HG03025 (cell line): ENCODE results near the gene TBC1D22A.
"Not testable (repeated sequence)": the region's sequence is repeated elsewhere in the genome, so short reads cannot be mapped to it uniquely, and the experiment has no call there.

Source experiments
- ATAC-seq: cut with Tn5 transposase; IDR thresholded peaks from one replicate; pipeline ENCODE4 v1.9.1; 2021; ENCODE audit warnings: mild to moderate bottlenecking, moderate library complexity; ENCODE audit not compliant: unreplicated experiment, low FRiP score

TBC1D22A gene

GRCh38 chr22:47166446-47167016 lies 404.1 kb downstream of the TBC1D22A start:
- no peak for ATAC-seq

DNA sequence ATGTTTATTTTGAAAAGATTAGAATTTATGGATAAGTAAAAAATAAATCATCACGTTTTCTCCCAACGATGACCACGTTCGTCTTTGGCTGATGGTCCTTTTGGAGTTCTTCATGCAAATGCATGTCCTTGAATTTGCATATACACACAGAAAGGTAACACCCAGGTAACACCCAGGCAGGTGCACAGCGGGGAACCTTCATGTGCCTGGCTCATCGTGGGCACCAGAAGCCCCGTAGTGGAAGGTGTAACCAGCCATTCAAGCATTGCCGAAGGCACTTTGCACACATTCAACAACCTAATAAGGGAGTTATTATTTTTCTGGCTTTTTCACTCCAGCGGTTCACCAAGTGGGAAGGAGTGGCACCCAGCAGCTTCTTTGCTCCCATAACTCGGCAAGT lies 404.6 kb downstream of the TBC1D22A start:
- no peak for ATAC-seq

DNA sequence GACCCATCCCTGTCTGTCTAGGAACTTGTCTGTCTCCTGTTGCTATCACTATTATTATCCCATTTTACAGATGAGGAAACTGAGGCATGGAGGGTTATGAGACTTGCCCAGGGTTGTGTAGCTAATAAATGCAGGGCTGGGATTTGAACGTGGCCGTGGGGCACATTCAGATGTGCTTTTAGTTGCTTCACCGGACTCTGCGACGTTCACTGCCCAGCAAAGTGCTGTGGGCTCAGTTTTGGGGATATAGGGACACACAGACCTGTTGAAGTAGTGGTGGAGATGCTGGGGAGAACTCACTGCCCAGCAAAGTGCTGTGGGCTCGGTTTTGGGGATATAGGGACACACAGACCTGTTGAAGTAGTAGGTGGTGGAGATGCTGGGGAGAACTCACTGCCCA lies 405.5 kb downstream of the TBC1D22A start:
- ATAC-seq = not testable (repeated sequence)

DNA sequence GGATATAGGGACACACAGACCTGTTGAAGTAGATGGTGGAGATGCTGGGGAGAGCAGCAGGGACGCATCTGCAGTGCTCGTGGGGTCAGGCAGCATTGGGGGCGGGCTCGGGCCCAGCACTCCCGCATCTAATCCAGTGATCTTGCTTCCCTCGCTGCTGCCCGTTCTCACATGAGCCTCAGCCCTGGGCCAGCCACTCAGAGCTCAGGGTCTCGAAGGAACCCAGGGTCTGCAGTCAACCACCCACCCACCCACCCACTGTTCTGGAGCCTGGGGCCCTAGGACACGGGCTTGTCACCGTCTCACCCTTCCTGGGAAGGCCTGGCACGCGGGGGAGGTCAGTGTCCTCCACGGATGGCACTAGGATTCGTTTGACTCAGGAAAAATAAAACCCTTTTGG lies 406.0 kb downstream of the TBC1D22A start:
- ATAC-seq = no peak

GRCh38 chr22:47168900-47169800 lies 406.7 kb downstream of the TBC1D22A start:
- no peak for ATAC-seq

GRCh38 chr22:47169801-47170140 lies 407.3 kb downstream of the TBC1D22A start:
- ATAC-seq = no peak

GRCh38 chr22:47170511-47171440 lies 408.3 kb downstream of the TBC1D22A start:
- ATAC-seq = not testable (repeated sequence)

DNA sequence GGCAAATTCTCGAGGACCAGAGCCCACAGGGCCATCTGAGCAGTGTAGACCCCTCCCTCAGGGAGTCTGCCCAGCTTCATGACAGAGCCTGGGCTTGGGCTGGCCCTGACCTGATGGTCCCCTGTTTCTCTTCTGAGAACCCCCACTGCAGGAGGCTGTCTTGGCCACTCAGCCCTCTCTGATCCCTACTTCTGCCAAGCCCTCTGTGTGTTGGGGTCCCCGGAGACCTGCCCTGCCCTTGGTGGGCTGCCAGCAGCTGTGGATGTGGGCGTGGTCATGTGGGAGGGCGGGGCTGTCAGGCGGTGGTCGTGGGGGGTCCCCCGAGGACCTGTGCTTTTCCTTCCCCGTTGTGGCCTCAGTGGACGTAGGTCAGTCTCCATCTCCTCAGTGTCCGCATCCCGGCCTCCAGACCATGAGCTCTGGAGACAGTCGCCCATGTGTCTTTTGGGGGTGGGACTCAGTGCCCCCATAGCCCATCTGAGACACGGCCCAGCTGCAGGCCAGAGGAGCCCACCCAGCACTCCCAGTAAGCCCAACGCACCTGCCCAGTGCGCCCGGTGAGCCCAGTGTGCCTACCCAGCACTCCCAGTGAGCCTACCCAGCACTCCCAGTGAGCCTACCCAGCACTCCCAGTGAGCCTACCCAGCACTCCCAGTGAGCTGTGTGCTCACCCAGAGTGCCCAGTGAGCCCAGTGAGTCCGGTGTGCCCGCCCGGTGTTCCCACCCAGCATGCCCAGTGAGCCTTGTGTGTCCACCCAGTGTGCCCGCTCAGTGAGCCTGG lies 409.2 kb downstream of the TBC1D22A start:
- ATAC-seq = no peak

- ATAC-seq = no peak
Measured at GRCh38 chr22:47172771-47173534, 410.5 kb downstream of the TBC1D22A start.

DNA sequence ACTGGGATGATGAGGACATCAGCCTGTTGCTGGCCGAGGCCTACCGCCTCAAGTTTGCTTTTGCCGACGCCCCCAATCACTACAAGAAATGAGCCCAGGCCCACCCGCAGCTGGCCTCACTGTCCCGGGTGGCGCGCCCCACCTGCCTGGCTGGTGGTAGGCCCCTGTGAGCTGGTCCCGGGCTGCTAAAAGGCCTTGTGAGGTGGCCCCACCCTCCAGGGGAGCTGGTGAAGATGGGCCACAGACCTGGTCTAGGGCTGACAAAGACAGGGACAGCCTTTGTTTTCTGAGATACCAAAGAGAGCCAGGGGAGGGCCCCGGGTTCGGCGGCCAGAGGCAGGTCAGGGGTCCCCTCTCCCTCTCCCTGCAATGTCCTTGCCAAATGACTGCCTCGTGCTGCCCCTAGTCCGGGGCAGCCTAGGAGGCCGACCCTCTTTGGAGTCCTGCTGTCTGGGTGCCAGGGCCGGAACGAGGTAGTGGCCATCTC lies 411.1 kb downstream of the TBC1D22A start:
- ATAC-seq = no peak

DNA sequence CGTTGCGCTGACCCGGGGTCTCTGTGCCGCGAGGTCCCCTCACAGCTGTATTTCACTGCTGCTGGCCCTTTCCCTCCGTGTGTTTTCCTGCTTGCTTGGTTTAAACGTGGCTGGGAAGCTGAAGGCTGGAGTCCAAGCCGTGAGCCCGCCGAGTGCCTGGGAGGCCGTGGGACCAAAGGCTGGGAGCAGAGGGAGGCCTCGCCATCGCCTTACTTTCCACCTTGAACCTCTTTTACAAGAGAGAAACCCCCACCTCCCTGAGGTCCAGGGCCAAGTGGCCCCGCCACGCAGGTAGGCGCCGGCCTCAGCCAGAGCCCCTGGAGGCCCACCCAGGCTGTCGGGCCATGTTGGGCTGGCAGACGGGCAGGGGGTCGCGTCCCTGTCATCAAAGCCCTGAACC lies 411.6 kb downstream of the TBC1D22A start:
- no peak for ATAC-seq

DNA sequence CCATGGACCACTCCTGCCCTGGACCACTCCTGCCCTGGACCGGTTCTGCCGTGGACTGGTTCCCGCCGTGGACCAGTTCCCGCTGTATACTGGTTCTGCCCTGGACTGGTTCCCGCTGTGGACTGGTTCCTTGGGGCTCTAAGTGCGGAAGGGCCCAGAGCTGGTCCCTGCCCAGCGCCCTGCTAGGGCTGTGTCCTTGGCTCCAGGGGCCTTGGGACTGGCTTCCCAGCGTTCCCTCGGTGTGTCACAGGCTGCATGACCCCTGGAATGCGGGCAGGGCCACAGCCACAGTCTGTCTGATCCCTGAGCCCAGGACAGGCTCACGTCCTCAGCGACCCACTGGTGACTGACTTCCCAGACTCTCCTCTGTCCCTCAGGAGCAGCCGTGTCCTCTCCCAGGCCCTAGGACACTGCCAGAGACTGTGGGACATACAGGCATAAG lies 412.2 kb downstream of the TBC1D22A start:
- ATAC-seq = no peak

GRCh38 chr22:47175151-47176025 lies 412.9 kb downstream of the TBC1D22A start:
- ATAC-seq = no peak

- ATAC-seq = no peak
Measured at GRCh38 chr22:47176026-47176389, 413.6 kb downstream of the TBC1D22A start.

GRCh38 chr22:47176573-47177333 lies 414.3 kb downstream of the TBC1D22A start:
- no peak for ATAC-seq

GRCh38 chr22:47177334-47177815 lies 414.9 kb downstream of the TBC1D22A start:
- no peak for ATAC-seq

- no peak for ATAC-seq
Measured at GRCh38 chr22:47178339-47178738, 415.9 kb downstream of the TBC1D22A start.

- no peak for ATAC-seq
Measured at GRCh38 chr22:47180796-47181195, 418.3 kb downstream of the TBC1D22A start.
